Duodenal mucosa (tissue), 2 donors: ENCODE results near the gene JAG1.

ENCODE experiments used
- H3K27ac ChIP-seq: one replicate; pipeline ENCODE4 v1.7.0; 2013; ENCODE audit warnings: low read depth, low read length
- H3K27me3 ChIP-seq, 2 donors: one replicate each; pipeline ENCODE4 v1.7.0; 2013; ENCODE audit warnings: low read length in 2 of 2, control low read depth in 1 of 2; ENCODE audit not compliant: insufficient read depth in 2 of 2, control insufficient read depth in 1 of 2
- H3K36me3 ChIP-seq, 2 donors: one replicate each; pipeline ENCODE4 v1.7.0; 2013; ENCODE audit warnings: low read length in 2 of 2, control low read depth in 1 of 2; ENCODE audit not compliant: insufficient read depth in 2 of 2, control insufficient read depth in 1 of 2
- H3K4me1 ChIP-seq, 2 donors: one replicate each; pipeline ENCODE4 v1.7.0; 2013; ENCODE audit warnings: low read length in 2 of 2, control low read depth in 1 of 2; ENCODE audit not compliant: insufficient read depth in 2 of 2, control insufficient read depth in 1 of 2
- H3K4me3 ChIP-seq, 2 donors: one replicate each; pipeline ENCODE4 v1.7.0; 2013; ENCODE audit warnings: low read length in 2 of 2, low read depth in 1 of 2
- H3K9ac ChIP-seq, 2 donors: one replicate each; pipeline ENCODE4 v1.7.0; 2013; ENCODE audit warnings: low read length in 2 of 2, low read depth in 1 of 2
- H3K9me3 ChIP-seq, 2 donors: one replicate each; pipeline ENCODE4 v1.7.0; 2013; ENCODE audit warnings: low read length in 2 of 2, control low read depth in 1 of 2; ENCODE audit not compliant: control insufficient read depth in 1 of 2

The JAG1 gene

GRCh38 chr20:10634211-10634610 lies 39.6 kb downstream of the JAG1 start:
- Histone ChIP-seq H3K27me3 (no peaks in the 10 kb centered on the region), H3K4me1 (peaks cover 0 to 20% of the 10 kb centered on the region in 2 donors), H3K9ac (no peak overlapping the region), H3K27ac (no peak overlapping the region), H3K4me3 (no peak overlapping the region), H3K36me3 (peaks cover under 1 to 20% of the 10 kb centered on the region in 2 donors), H3K9me3 (no peaks in the 10 kb centered on the region)

DNA sequence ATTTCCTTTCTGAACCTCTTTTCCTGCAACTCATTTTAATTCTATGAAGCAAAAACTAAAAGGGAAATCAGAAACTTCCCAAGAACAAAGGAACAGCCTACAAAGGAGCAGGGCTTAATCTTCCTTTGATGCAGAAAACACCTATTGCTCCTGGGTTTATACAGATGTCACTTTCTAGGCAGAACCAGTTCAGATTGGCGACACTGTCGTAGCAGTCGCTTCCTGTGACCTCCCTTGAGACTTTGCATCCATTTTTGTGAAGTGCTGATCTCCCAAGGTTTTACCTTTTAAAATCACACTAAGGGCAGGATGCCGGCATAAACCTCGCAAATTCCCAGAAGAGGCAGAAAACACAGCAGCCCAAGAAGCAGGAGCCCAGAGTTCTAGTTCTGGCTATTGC lies 40.1 kb downstream of the JAG1 start:
- no peak overlapping the region for H3K9ac ChIP-seq
- peaks cover 0 to 20% of the 10 kb centered on the region in 2 donors for H3K4me1 ChIP-seq
- H3K27ac ChIP-seq, result no peak overlapping the region
- H3K27me3 ChIP-seq, result no peaks in the 10 kb centered on the region
- H3K9me3 ChIP-seq, result no peaks in the 10 kb centered on the region
- H3K4me3 ChIP-seq, result no peak overlapping the region
- H3K36me3 ChIP-seq, result peaks cover 0 to 16% of the 10 kb centered on the region in 2 donors

- Histone ChIP-seq H3K4me1 (peaks cover 0 to 20% of the 10 kb centered on the region in 2 donors), H3K36me3 (peaks cover 0 to 12% of the 10 kb centered on the region in 2 donors), H3K27ac (no peak overlapping the region), H3K4me3 (no peak overlapping the region), H3K9me3 (no peaks in the 10 kb centered on the region), H3K27me3 (no peaks in the 10 kb centered on the region), H3K9ac (no peak overlapping the region)
Observed at GRCh38 chr20:10632721-10633509, 40.9 kb downstream of the JAG1 start.

DNA sequence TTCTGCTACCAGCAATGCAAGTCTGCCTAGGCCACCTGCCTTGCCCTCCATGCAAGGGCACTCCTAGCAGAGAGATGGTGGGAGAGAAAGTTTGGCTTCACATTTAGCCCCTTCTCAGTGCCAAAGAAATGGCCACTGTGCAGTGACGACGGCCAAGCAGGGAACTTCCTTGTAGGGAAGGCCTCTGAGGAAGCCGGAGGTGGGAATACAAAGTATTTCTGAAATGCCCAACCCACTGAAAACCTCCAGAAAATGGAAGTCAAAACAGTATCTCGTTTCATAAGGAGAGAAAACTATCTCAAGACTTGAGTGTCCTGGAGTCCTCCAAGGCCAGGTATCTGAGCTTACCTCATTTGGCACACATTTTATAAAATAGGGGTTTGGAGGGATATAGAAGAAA lies 42.7 kb downstream of the JAG1 start:
- peaks cover 0 to 6% of the 10 kb centered on the region in 2 donors for H3K4me1 ChIP-seq

GRCh38 chr20:10629946-10630650 lies 43.7 kb downstream of the JAG1 start:
- no peaks in the 10 kb centered on the region for H3K27me3 ChIP-seq
- no peaks in the 10 kb centered on the region for H3K36me3 ChIP-seq
- no peaks in the 10 kb centered on the region for H3K9me3 ChIP-seq
- no peaks in the 10 kb centered on the region for H3K4me1 ChIP-seq
- H3K9ac ChIP-seq, result no peak overlapping the region
- no peak overlapping the region for H3K4me3 ChIP-seq
- no peak overlapping the region for H3K27ac ChIP-seq

More for the DNA sequence above, 42.7 kb downstream of the JAG1 start:
- Histone ChIP-seq H3K27me3 (no peaks in the 10 kb centered on the region), H3K4me3 (no peak overlapping the region), H3K36me3 (no peaks in the 10 kb centered on the region), H3K27ac (no peak overlapping the region), H3K9ac (no peak overlapping the region), H3K9me3 (no peaks in the 10 kb centered on the region)

DNA sequence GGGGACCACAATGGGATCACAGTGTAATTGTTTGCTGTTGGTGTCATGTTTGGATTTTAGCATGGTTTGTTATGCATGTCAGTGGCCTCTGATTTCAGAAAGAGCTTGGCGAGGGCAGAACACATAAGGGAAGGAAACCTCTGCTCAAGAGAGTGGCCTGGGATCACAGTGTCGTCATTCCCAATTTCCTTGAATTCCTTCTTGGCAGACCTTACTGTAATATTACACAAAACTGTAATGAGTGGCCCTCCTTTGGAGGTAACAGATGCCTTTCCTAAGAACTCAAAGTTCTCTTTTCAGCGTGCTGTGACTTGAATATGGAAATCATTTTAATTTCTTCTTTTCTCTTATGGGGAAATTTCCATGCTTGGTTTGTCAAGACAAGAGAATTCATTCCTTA lies 46.9 kb downstream of the JAG1 start:
- H3K4me1 ChIP-seq, result no peaks in the 10 kb centered on the region

GRCh38 chr20:10625641-10626040 lies 48.2 kb downstream of the JAG1 start:
- Histone ChIP-seq H3K4me3 (no peak overlapping the region), H3K4me1 (no peaks in the 10 kb centered on the region), H3K27ac (no peak overlapping the region), H3K27me3 (no peaks in the 10 kb centered on the region), H3K9me3 (no peaks in the 10 kb centered on the region), H3K36me3 (no peaks in the 10 kb centered on the region), H3K9ac (no peak overlapping the region)

More for the DNA sequence above, 46.9 kb downstream of the JAG1 start:
- Histone ChIP-seq H3K27ac (no peak overlapping the region), H3K27me3 (no peaks in the 10 kb centered on the region), H3K9ac (no peak overlapping the region), H3K4me3 (no peak overlapping the region), H3K9me3 (no peaks in the 10 kb centered on the region), H3K36me3 (no peaks in the 10 kb centered on the region)

- no peaks in the 10 kb centered on the region for H3K9me3 ChIP-seq
- H3K27me3 ChIP-seq, result no peaks in the 10 kb centered on the region
- no peaks in the 10 kb centered on the region for H3K36me3 ChIP-seq
- no peaks in the 10 kb centered on the region for H3K4me1 ChIP-seq
- no peak overlapping the region for H3K27ac ChIP-seq
- no peak overlapping the region for H3K9ac ChIP-seq
- H3K4me3 ChIP-seq, result no peak overlapping the region
Observed at GRCh38 chr20:10622657-10623418, 51.0 kb downstream of the JAG1 start.

- Histone ChIP-seq H3K9ac (no peak overlapping the region), H3K4me1 (no peaks in the 10 kb centered on the region), H3K27me3 (no peaks in the 10 kb centered on the region), H3K4me3 (no peak overlapping the region), H3K27ac (no peak overlapping the region), H3K36me3 (no peaks in the 10 kb centered on the region), H3K9me3 (no peaks in the 10 kb centered on the region)
Observed at GRCh38 chr20:10621149-10621548, 52.6 kb downstream of the JAG1 start.

DNA sequence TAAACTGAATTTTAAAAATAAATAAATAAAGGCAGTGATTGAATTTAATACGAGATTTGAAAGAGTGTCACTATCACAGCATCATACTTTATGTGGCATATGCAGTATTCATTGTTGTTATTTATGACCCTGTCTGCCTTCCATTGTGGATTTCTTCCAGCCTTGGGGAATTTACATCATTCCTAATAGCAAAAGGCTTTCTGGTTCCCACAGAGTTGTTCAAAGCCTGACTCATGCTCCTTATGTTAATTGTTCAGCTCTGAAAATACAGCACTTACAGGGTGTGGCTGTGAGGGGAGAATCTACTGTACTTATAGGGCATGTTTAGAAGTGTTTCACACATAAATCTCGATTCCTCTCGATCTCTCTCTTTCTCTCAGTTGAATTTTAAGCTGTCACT lies 54.4 kb downstream of the JAG1 start:
- no peak overlapping the region for H3K27ac ChIP-seq
- H3K27me3 ChIP-seq, result no peaks in the 10 kb centered on the region

More for the DNA sequence above, 54.4 kb downstream of the JAG1 start:
- Histone ChIP-seq H3K4me1 (no peaks in the 10 kb centered on the region), H3K36me3 (no peaks in the 10 kb centered on the region), H3K9me3 (no peaks in the 10 kb centered on the region), H3K9ac (no peak overlapping the region), H3K4me3 (no peak overlapping the region)
